KOPT-K1 (cell line): ENCODE results near the gene GBGT1.

Experiments used
- H3K27ac ChIP-seq: fragments of 200-600 bp; sonication (generic); 2 replicates; pipeline ENCODE4 v1.5.1; 2016; ENCODE audit warnings: antibody characterized with exemption, mild to moderate bottlenecking, low read depth, low read length; ENCODE audit not compliant: poor library complexity, severe bottlenecking
- H3K36me3 ChIP-seq: fragments of 200-600 bp; sonication (generic); 2 replicates; pipeline ENCODE4 v1.5.1; 2017; ENCODE audit warnings: antibody characterized with exemption, mild to moderate bottlenecking, low read length, moderate library complexity; ENCODE audit not compliant: insufficient read depth
- H3K9me3 ChIP-seq: fragments of 200-600 bp; sonication (generic); 2 replicates; pipeline ENCODE4 v1.5.1; 2017; ENCODE audit warnings: antibody characterized with exemption, low read length, mild to moderate bottlenecking; ENCODE audit not compliant: insufficient read depth, poor library complexity, severe bottlenecking

Gene GBGT1

DNA sequence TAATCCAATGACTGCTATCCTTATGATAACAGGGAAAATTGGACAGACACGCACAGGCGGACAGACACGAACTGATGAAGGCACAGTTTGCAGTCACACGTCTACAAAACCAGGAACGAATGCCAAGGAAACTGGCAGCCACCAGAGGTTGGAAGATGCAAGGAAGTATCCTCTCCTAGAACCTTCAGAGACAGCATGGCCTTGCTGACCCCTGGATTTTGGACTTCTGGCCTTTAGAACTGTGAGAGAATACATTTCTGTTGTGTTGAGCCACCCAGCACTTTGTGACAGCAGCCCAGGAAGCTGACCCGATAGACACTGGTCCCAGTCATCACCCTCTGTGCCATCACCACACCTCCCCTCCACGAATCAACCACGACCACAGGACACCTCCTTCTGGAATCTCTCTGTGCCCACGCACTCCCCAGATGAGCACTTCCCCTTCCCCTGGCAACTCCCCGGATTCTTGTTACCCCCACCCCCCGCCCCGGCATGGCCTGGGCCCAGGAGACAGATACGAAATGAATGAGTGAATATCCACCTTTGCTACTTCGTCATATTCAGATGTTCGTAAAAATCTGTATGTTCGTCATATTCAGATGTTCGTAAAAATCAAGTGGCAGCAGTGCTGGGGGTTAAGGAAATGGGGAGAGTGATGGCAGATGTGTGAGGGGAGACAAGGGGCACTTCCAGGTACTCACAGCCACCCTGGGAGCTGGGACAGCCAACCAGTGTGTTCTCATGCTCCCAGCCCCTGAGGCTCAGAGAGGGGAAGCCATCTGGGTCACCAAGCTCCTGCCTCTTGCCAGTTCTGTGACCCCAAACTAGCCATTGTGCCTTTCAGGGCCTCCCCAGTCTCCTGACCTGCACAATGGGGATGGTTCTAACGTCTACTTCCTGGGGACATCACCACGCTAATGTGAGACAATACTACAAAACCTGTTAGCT, 18.5 kb downstream of the GBGT1 start:
- Histone ChIP-seq H3K27ac (peak overlapping the region; percentile 47), H3K36me3 (no peaks in the 10 kb centered on the region), H3K9me3 (no peaks in the 10 kb centered on the region)

DNA sequence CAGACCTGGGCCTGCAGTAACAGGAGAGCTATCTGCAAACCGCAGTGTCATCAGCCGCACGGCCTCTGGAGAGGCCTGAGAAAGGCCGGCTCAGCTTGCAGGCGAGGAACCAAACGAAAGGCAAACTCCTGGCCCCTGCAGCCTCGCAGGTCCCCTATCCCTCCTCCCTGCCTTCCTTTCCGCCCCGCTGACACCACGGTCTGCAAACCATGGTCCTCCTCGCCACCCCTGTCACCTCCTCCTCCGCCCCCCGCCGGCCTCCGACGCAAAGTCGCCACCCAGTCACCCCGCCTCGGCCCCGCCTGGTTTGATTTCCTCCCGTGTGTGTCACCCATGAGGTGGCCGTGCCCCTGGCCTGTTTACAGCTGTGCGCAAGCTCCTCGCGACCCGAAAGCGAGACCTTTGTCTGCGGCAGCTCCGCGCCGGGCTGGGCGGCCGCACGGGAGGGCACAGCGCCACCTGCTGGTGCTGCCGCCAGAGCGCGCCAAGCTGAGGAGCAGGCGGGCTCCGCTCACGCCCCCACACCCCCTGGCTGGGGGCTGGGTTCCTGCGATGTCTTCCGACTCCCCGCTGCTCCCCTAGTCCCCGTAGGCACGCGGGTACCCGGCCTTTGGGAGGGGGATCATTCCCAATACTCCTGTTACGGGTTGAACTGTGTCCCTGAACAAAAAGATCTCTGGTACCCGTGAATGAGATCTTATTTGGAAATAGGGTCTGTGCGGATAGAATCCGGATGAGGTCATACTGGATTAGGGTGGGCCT, 19.4 kb downstream of the GBGT1 start:
- Histone ChIP-seq H3K36me3 (no peaks in the 10 kb centered on the region), H3K27ac (peak overlapping the region; percentile 47), H3K9me3 (no peaks in the 10 kb centered on the region)

DNA sequence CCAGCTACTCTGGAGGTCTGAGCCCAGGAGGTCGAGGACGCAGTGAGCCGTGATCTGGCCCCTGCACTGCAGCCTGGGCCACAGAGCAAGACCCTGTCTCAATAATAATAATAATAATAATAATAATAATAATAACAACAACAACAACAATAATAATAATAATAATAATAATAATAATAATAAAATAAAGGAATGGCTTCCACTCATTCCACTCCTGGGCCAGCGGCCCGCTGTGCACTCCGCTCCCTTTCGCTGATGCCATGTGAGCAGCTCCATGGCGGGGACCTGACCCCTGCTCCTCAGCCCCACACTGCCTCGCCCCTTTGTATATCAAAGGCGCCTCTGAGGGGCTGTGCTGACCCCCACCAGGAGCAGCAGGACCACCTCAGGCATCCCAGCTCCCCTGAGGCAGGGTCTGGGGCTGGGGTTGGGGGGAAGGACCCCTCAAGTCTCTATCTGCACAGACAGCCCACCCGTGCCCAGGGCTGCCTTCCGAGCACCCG, 20.0 kb downstream of the GBGT1 start:
- H3K36me3 ChIP-seq: no peaks in the 10 kb centered on the region; the same call in 1 of the 2 replicates
- H3K27ac ChIP-seq: peak overlapping the region; percentile 47
- no peaks in the 10 kb centered on the region for H3K9me3 ChIP-seq

DNA sequence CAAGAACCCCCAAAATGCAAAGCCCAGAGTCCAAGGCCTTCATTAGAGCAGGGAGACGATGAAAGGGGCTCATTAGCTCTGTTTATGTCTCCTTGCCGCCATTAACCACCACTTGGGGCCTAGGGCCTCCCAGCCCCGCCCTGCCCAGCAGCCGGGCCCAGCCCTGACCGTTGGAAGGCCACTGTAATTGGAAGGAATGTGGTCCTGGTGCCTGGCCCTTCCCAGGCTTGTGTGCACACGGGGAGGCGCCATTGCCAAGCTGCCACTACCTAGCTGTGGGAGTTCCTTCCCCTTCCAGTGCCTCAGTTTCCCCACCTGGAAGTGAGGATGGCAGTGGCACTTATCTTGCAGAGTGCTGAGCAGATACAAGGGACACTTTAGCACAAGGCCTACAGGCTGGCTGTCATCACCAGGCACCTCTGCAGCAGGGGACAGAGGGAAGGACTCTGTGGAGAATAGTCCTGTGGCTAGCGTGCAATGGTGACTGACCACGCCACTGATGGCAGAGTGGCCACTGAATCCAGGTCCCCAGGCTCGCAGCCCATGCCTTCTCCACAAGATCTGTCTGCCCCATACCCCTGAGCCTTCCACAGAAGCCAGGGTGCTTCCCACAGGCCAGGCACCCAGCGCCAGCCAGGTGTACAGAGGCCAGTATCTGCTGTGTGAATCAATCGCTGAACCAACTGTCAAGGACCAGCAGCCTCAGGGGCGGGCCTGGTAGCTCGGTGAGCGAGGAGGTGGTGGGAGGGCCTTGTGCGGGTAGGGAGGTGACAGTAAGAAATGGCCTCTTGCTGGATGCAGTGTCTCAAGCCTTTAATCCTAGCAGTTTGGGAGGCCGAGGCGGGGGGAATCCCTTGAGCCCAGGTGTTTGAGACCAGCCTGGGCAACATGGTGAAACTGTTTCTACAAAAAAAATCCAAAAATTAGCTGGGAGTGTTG, 20.8 kb downstream of the GBGT1 start:
- Histone ChIP-seq H3K9me3 (no peaks in the 10 kb centered on the region), H3K27ac (peak overlapping the region; percentile 44), H3K36me3 (no peaks in the 10 kb centered on the region; the same call in 1 of the 2 replicates)

DNA sequence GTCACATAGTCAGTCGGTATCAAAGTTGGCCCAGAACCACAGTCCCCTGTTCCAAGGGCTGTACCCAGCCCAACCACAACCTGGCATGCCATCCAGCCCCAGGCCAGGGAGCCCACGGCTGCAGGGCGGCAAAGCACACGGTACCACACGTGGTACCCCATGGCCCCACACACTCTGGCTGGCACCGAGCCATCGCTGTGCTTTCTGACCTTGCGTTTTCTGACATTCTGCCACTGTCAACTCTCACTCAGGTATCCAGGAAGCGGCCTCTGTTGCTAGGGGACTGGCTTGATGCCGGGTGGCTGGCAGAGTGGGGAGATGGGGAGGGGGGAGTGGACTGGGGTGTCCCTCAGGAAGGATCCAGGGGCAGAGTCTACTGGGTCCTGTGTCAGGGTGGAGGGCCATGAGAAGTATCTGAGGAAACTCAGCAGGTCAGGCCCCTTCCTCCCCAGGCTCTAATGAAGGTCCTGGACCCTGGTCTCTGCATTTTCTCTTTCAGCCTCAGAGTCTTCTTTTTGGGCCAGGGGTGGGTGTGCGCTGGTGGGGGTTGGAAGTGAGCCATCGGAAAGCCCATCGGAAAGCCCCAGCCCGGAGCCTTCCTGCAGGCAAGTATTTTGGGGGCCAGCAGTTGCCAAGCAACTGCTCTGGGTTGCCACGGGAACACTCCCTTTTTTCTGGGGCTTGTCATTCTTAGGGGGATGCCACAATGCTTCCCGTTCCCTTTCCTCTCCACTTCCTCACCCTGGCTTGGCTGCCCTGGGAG, 21.7 kb downstream of the GBGT1 start:
- H3K27ac ChIP-seq: peak overlapping the region; percentile 44
- H3K36me3 ChIP-seq: no peaks in the 10 kb centered on the region; the same call in 1 of the 2 replicates
- H3K9me3 ChIP-seq: no peaks in the 10 kb centered on the region

DNA sequence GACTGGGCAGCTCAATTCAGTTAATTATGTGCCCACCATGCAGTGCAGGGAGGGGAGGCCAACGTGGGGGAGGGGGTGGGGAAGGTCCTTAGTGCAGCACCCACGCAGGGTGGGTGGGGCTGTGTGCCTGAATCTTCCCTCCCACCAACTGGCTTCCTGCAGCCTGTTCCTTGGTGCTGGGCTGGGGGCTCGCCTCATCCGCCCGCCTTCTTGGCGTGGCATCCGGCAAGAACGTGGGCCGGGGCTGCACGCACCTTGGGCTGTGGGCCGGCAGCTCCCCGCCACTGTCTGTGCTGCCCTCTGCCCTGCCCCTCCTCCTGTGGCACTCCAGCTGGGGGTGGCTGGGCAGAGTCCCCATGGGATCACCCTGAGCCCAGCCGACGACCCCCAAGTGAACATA, 23.1 kb downstream of the GBGT1 start:
- Histone ChIP-seq H3K9me3 (no peaks in the 10 kb centered on the region), H3K27ac (no peak overlapping the region), H3K36me3 (no peaks in the 10 kb centered on the region; the same call in 1 of the 2 replicates)

DNA sequence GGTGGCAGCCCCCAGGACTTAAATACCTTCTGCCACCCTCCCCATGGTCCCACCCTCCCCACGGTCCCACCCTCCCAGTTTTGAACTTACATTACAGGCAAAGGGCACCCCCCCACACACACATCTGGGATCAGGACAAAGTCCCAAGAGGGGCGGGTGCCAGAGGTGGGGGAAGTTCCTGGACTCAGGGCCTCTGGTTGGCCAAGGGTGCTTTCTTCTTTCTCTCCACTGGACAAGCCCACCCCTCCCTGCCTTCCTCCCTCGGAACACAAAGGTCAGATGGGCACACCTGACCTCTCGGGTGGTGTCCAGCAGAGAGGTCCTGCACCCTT, 23.6 kb downstream of the GBGT1 start:
- Histone ChIP-seq H3K9me3 (no peaks in the 10 kb centered on the region), H3K27ac (no peak overlapping the region)

DNA sequence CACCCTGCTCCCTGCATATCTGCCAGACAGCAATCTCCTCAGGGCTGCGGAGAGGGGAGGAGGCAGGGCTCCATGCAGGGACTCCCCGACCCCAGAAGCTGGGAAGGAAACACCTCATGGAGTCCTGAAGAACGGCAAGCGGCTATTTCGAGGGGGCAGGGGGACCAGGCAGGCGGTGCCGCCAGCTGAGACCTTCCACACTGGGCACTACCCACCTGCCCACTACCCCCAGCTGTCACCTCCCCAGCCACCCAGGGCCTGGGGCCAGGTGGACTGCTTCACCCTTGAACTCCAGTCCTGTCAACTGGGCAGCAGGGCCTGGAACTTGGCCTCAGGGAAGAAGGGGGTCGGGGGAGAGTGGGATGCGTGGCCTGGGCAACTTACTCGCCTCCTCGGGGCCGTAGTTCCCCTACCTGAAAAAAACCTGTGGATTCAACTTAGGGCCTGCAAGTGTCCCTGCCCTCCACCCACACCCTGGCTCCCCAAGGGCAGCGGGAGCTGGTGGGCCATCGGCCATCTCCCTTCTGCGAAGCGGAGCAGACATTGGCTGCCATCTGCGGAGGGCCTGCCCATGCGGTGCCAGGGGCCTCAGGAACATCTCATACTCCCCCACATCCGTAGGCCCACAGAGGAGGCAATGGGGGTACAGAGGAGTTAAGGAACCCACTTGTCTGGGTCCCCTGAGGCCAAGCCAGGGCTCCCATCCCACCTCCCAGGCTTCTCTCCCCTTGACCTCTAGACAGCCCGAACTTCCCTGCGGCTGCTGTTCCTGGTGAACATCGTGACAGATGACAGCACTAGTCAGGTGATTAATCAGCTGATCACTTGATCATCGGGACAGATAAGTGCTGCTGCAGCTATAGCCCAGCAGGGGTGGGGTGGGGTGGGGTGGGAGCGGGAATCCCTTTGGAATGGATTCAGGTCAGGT, 24.2 kb downstream of the GBGT1 start:
- H3K9me3 ChIP-seq: no peaks in the 10 kb centered on the region
- no peak overlapping the region for H3K27ac ChIP-seq

More for the DNA sequence above, 23.6 kb downstream of the GBGT1 start:
- no peaks in the 10 kb centered on the region; the same call in 1 of the 2 replicates for H3K36me3 ChIP-seq

DNA sequence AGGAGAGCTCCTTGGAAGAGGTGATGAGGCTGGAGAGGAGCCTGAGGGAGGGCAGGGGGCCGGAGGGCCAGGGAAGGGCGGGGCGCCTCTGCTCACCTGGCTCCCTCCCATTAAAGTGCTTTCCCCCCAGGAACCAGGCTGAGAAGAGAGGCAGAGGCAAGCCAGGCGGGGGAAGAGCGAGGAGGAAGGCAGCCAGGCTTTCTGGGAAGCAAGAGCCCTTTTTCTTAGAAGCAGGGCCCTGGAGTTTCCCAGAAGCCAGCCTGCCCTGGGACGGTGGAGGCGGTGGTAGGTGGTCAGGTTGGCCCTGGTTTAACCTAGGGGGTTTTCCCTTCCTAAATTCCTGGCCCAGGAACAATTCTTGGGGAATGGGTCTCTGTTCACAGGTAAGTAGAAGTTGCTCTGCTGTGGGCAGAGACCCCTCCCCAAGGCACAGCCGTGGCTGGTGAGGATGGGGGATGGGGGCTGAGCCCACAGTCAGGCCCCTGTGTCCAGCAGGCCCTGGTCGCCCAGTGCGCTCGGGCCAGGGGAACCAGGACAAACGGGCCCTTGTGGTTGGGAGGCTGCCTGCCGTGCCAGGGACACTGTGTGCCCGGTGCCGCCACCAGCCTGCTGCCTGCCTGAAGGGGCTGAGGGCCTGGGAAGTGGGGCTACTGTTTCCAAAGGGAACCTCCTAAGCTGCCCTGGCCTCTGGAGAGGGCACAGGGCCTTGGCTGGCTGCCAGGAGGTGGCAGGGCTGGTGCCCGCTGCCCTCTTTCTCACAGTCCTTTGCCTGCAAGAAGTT, 26.1 kb downstream of the GBGT1 start:
- no peaks in the 10 kb centered on the region; the same call in 1 of the 2 replicates for H3K36me3 ChIP-seq
- peak overlapping the region; percentile 28 for H3K27ac ChIP-seq
- H3K9me3 ChIP-seq: no peaks in the 10 kb centered on the region

More for the DNA sequence above, 24.2 kb downstream of the GBGT1 start:
- H3K36me3 ChIP-seq: no peaks in the 10 kb centered on the region; the same call in 1 of the 2 replicates

DNA sequence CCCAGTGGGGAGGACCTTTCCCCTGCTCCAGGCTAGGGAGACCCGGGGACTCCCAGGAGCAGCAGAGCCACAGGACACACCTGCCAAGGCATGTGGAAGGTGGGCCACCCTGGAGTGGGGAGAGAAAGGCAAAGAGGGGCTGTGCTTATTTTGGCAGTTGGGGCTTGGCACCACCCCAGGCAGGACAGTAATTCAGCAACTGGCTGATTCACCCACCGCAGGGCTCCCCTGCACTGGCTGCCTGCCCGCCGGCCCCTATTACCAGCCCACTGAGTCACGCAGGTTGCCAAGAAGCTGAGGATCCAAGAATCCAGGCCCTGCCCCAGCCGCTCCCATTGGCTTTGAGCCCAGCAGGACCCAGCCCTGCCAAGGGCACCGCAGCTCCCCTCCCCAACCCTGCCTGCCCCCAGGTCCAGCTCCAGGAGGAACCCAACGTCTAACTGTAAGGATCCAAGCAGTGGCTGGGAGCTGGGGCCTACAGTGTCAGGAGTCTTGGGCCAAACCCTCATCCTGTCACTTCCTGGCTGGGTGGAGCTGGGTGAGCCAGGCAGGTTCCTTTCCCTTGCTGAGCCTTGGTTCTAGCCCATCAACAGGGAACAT, 28.5 kb downstream of the GBGT1 start:
- Histone ChIP-seq H3K36me3 (no peaks in the 10 kb centered on the region; the same call in 1 of the 2 replicates), H3K27ac (peak overlapping the region; percentile 49), H3K9me3 (no peaks in the 10 kb centered on the region)

DNA sequence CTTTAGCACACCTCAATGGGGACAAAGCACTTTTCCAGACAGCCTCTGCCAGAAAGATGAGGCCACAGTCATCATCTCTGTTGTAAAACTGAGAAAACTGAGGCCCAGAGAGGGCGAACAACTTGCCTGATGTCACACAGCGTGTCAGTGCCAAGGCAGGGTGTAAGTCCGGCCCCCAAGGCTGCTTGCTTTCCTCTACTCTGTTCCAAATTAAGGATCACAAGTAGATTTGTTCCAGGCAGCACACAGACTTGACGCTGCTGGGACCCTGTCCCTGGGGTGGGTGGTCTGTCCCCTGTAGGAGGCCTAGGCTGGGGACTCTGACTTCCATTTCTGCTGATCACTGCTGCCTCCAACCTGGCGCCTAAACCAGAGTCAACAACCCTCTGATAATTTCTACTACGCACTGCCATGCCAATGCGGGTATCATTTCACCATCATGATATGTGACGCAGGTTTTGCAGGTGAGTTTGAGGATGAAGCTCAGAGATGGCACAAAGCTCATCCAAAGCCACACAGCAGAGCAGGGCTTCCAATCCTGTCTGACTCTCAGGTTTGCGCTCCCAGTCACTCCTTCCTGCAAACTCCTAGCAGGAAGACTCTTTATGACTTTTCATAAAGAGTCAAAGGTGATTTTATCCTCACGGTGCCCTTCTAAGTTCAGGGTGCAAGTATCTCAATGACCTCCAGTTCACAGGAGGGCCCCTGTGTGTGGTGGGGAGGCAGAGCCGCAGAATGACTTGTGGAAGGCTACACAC, 29.1 kb downstream of the GBGT1 start:
- Histone ChIP-seq H3K27ac (peak overlapping the region; percentile 49), H3K36me3 (no peaks in the 10 kb centered on the region; the same call in 1 of the 2 replicates), H3K9me3 (no peaks in the 10 kb centered on the region)
